ENCODE results near the gene PGM2L1. TPM values are rescaled to one million over a fixed set of nuclear protein-coding genes. Genes with fewer than 3 reads are reported as not detected.

PGM2L1 gene
- total and polyA plus RNA-seq, 2 donors (not counting 1 experiment from before 2014, with no cell fraction given): 1.6 to 8.4 TPM

DNA sequence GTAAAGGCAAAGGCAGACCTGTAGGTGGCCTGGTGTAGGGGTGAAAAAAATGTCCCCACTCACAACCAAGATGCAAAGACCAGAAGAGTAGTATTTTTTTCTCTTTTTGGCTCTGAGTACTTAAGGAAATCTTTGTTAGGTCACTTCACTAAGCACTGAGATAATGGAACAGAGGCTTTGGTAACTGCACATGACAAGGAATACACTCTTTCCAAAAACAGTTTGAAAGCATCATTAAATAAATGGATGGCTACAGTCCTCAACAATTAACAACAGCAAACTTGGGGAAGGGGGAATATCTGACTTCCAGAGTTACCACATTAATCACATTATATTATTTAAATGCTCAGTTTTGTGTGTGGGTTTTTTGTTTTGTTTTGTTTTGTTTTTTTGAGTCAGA lies 26.9 kb upstream of the PGM2L1 start:
- ChIA-PET CTCF (interaction anchor here (1.4 to 2.0 kb wide), 2 partner anchors 17 to 24 kb away, joined by 4 to 6 read pairs; no protein-coding TSS in a partner anchor), POLR2A (no interaction called here)
- Histone ChIP-seq H3K4me2 (replicated peaks; ENCODE audit: low read depth, low read length, poor library complexity, severe bottlenecking) (no peak overlapping the region), H3K4me3 (ENCODE audit: control extremely low read depth in 1 of 5, extremely low read depth in 1 of 5, insufficient read depth in 1 of 5, low read depth in 2 of 5, low read length in 4 of 5) (no peak overlapping the region), H3K4me1 (ENCODE audit: control insufficient read depth in 2 of 2, insufficient read depth in 2 of 2, low read length in 2 of 2) (no peaks in the 10 kb centered on the region), H3K27me3 (replicated peaks in 1 of 4; ENCODE audit: control extremely low read depth in 1 of 4, control insufficient read depth in 3 of 4, insufficient read depth in 4 of 4, low read length in 3 of 4) (no peaks in the 10 kb centered on the region), H3K9ac (ENCODE audit: low read length) (no peak overlapping the region), H3K9me3 (ENCODE audit: control extremely low read depth in 1 of 3, control insufficient read depth in 2 of 3, insufficient read depth in 1 of 3, low read length in 2 of 3) (peaks cover 3 to 17% (median 4%) of the 10 kb centered on the region in 3 donors), H3K36me3 (replicated peaks in 1 of 2; ENCODE audit: control extremely low read depth in 1 of 2, control insufficient read depth in 1 of 2, extremely low read depth in 1 of 2, insufficient read depth in 2 of 2, low read length in 1 of 2) (no peaks in the 10 kb centered on the region), H3K27ac (ENCODE audit: low read length in 2 of 2) (no peak overlapping the region), H4K20me1 (ENCODE audit: control insufficient read depth, insufficient read depth, low read length, poor library complexity, severe bottlenecking) (no peaks in the 10 kb centered on the region), H2AFZ (ENCODE audit: insufficient read depth, low read depth, low read length, poor library complexity, severe bottlenecking) (no peak overlapping the region), H3K79me2 (ENCODE audit: control insufficient read depth, insufficient read depth, low read length) (no peaks in the 10 kb centered on the region)
- DNase-seq (no peak), ATAC-seq (ENCODE audit: low read depth) (no peak)
- intact Hi-C loops (cut with micrococcal nuclease): no loop called here
- Mint-ChIP-seq H3K4me3 (no peak overlapping the region), H3K27ac (no peak overlapping the region), H3K27me3 (peaks cover 24% of the 10 kb centered on the region), H3K4me1 (no peaks in the 10 kb centered on the region), H3K9me3 (ENCODE audit: insufficient read depth) (peaks cover 7% of the 10 kb centered on the region)
- no peak for TF ChIP-seq EZH2 (IDR thresholded peaks at IDR 0.05; ENCODE audit: borderline replicate concordance, insufficient read depth, low read depth, low read length, poor library complexity, severe bottlenecking)
- TF ChIP-seq, protein P1, sequence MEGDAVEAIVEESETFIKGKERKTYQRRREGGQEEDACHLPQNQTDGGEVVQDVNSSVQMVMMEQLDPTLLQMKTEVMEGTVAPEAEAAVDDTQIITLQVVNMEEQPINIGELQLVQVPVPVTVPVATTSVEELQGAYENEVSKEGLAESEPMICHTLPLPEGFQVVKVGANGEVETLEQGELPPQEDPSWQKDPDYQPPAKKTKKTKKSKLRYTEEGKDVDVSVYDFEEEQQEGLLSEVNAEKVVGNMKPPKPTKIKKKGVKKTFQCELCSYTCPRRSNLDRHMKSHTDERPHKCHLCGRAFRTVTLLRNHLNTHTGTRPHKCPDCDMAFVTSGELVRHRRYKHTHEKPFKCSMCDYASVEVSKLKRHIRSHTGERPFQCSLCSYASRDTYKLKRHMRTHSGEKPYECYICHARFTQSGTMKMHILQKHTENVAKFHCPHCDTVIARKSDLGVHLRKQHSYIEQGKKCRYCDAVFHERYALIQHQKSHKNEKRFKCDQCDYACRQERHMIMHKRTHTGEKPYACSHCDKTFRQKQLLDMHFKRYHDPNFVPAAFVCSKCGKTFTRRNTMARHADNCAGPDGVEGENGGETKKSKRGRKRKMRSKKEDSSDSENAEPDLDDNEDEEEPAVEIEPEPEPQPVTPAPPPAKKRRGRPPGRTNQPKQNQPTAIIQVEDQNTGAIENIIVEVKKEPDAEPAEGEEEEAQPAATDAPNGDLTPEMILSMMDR (IDR thresholded peaks at IDR 0.05): no peak

DNA sequence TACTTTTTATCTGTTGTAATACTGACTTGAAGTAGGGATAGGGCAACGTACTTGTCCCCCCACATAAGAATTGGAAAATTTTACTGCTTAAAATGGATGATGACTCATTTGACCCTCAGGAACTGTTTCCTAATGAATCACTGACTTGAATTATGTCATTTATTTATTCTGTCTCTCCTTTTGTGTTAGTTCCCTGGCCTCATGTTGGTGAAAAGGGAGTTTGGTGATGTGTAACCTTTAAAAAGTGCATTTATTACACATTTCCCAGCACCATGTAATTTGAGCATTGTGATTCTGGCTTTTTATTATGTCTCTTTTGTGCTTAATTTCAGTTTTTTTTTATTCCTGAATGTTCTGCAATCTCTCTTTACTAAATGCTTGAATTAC lies 20.3 kb upstream of the PGM2L1 start:
- no peaks in the 10 kb centered on the region for H3K9me3 Mint-ChIP-seq (ENCODE audit: insufficient read depth)
- H3K27me3 ChIP-seq (replicated peaks in 1 of 4; ENCODE audit: control extremely low read depth in 1 of 4, control insufficient read depth in 3 of 4, insufficient read depth in 4 of 4, low read length in 3 of 4): peaks cover 0 to 3% (median 0%) of the 10 kb centered on the region in 4 experiments
- DNase-seq: no peak
- H3K4me3 Mint-ChIP-seq: no peak overlapping the region
- no CpG with 5 or more reads among the region's 1 CpG for WGBS (ENCODE audit: insufficient coverage)
- H3K9ac ChIP-seq (ENCODE audit: low read length): no peak overlapping the region
- no peaks in the 10 kb centered on the region for H3K36me3 ChIP-seq (replicated peaks in 1 of 2; ENCODE audit: control extremely low read depth in 1 of 2, control insufficient read depth in 1 of 2, extremely low read depth in 1 of 2, insufficient read depth in 2 of 2, low read length in 1 of 2)
- no peaks in the 10 kb centered on the region for H3K9me3 ChIP-seq (ENCODE audit: control extremely low read depth in 1 of 3, control insufficient read depth in 2 of 3, insufficient read depth in 1 of 3, low read length in 2 of 3)
- H3K4me1 Mint-ChIP-seq: no peaks in the 10 kb centered on the region
- ChIA-PET CTCF (interaction anchor here (3.0 kb wide), 1 partner anchor 29 kb away, joined by 12 read pairs; no protein-coding TSS in a partner anchor), POLR2A (no interaction called here)
- no peak overlapping the region for H2AFZ ChIP-seq (ENCODE audit: insufficient read depth, low read depth, low read length, poor library complexity, severe bottlenecking)
- H3K27ac ChIP-seq (ENCODE audit: low read length in 2 of 2): no peak overlapping the region
- no peak for ATAC-seq (ENCODE audit: low read depth)
- H3K27me3 Mint-ChIP-seq: peaks cover 12% of the 10 kb centered on the region
- no peak overlapping the region for H3K27ac Mint-ChIP-seq
- H3K4me3 ChIP-seq (ENCODE audit: control extremely low read depth in 1 of 5, extremely low read depth in 1 of 5, insufficient read depth in 1 of 5, low read depth in 2 of 5, low read length in 4 of 5): no peak overlapping the region
- H4K20me1 ChIP-seq (ENCODE audit: control insufficient read depth, insufficient read depth, low read length, poor library complexity, severe bottlenecking): no peaks in the 10 kb centered on the region
- intact Hi-C loops (cut with micrococcal nuclease): no loop called here
- no peaks in the 10 kb centered on the region for H3K4me1 ChIP-seq (ENCODE audit: control insufficient read depth in 2 of 2, insufficient read depth in 2 of 2, low read length in 2 of 2)
- H3K4me2 ChIP-seq (replicated peaks; ENCODE audit: low read depth, low read length, poor library complexity, severe bottlenecking): no peak overlapping the region
- TF ChIP-seq, protein P1 (IDR thresholded peaks at IDR 0.05): no peak
- no peak for TF ChIP-seq EZH2 (IDR thresholded peaks at IDR 0.05; ENCODE audit: borderline replicate concordance, insufficient read depth, low read depth, low read length, poor library complexity, severe bottlenecking)
- no peaks in the 10 kb centered on the region for H3K79me2 ChIP-seq (ENCODE audit: control insufficient read depth, insufficient read depth, low read length)

Measured in B cell (primary cell).